Hepatocyte (in vitro differentiated cells): ENCODE measurements around the gene SPDEF. TPM values are rescaled to one million over a fixed set of nuclear protein-coding genes. Genes with fewer than 3 reads are reported as not detected.

Experiments used
- DNase-seq: peaks from one replicate; pipeline ENCODE4 v3.0.0-alpha.2; 2016; ENCODE audit warnings: low spot score
- H2AFZ ChIP-seq: fragments of 200-600 bp; sonication (generic); 2 replicates; pipeline ENCODE4 v1.6.0; 2016; ENCODE audit warnings: antibody characterized with exemption, mild to moderate bottlenecking
- H3K27ac ChIP-seq: fragments of 200-600 bp; sonication (generic); 2 replicates; pipeline ENCODE4 v1.5.1; 2016; ENCODE audit warnings: mild to moderate bottlenecking
- H3K27me3 ChIP-seq: fragments of 200-600 bp; sonication (generic); 2 replicates; pipeline ENCODE4 v1.6.1; 2016
- H3K36me3 ChIP-seq: fragments of 200-600 bp; sonication (generic); replicated peaks from 2 replicates; pipeline ENCODE4 v1.5.1; 2016; ENCODE audit warnings: low read depth; ENCODE audit not compliant: insufficient read depth
- H3K4me1 ChIP-seq: fragments of 200-600 bp; sonication (generic); 2 replicates; pipeline ENCODE4 v1.5.1; 2016; ENCODE audit warnings: mild to moderate bottlenecking, moderate library complexity; ENCODE audit not compliant: insufficient read depth
- H3K4me2 ChIP-seq: fragments of 200-600 bp; sonication (generic); 2 replicates; pipeline ENCODE4 v1.6.0; 2016
- H3K4me3 ChIP-seq: fragments of 200-600 bp; sonication (generic); 2 replicates; pipeline ENCODE4 v1.5.1; 2016; ENCODE audit warnings: mild to moderate bottlenecking
- H3K79me2 ChIP-seq: fragments of 200-600 bp; sonication (generic); 2 replicates; pipeline ENCODE4 v1.6.0; 2017; ENCODE audit warnings: mild to moderate bottlenecking
- H3K9me2 ChIP-seq: fragments of 200-600 bp; sonication (generic); replicated peaks from 2 replicates; pipeline ENCODE4 v1.6.0; 2017; ENCODE audit warnings: mild to moderate bottlenecking; ENCODE audit not compliant: insufficient read depth
- H3K9me3 ChIP-seq: fragments of 200-600 bp; sonication (generic); 2 replicates; pipeline ENCODE4 v1.5.1; 2016; ENCODE audit warnings: low read depth, mild to moderate bottlenecking
- H4K20me1 ChIP-seq: fragments of 200-600 bp; sonication (generic); 2 replicates; pipeline ENCODE4 v1.6.0; 2016; ENCODE audit warnings: mild to moderate bottlenecking; ENCODE audit not compliant: insufficient read depth, poor library complexity, severe bottlenecking
- EZH2 ChIP-seq: fragments of 200-600 bp; sonication (generic); IDR thresholded peaks from 2 replicates; pipeline ENCODE4 v1.6.1; 2016; ENCODE audit warnings: antibody characterized with exemption, mild to moderate bottlenecking, borderline replicate concordance
- EZH2phosphoT487 ChIP-seq: fragments of 200-600 bp; sonication (generic); IDR thresholded peaks from one replicate; pipeline ENCODE4 v1.6.1; 2018; ENCODE audit warnings: antibody characterized with exemption, mild to moderate bottlenecking, low read depth, moderate library complexity; ENCODE audit not compliant: unreplicated experiment, severe bottlenecking
- WGBS: methylation state at CpG from one replicate; pipeline ENCODE4 v1.1.6; 2016; ENCODE audit warnings: low lambda C conversion rate; ENCODE audit errors: missing lambda C conversion rate; 5-methylcytosine and 5-hydroxymethylcytosine counted together
- polyA plus RNA-seq: library from polyadenylated mRNA; unstranded; fragments of >200 nt; fragmentation: Nextera tagmentation; extraction: Ambion mirVana; gene quantifications from 2 replicates; pipeline ENCODE4 v1.2.1, GENCODE V29; 2016
- total RNA-seq: library from RNA; depleted of rRNA; stranded (reverse); fragments of >200 nt; gene quantifications from 2 replicates; pipeline ENCODE4 v1.2.3, GENCODE V29; 2014
- TF ChIP-seq, protein P1 (sequence below): fragments of 200-600 bp; sonication (generic); IDR thresholded peaks from 2 replicates; pipeline ENCODE4 v1.5.1; 2016; ENCODE audit warnings: antibody characterized with exemption, mild to moderate bottlenecking; ENCODE audit not compliant: poor library complexity

The SPDEF gene
- total and polyA plus RNA-seq, 2 experiments from 2014 or later: 0.80 to 1.5 TPM

DNA sequence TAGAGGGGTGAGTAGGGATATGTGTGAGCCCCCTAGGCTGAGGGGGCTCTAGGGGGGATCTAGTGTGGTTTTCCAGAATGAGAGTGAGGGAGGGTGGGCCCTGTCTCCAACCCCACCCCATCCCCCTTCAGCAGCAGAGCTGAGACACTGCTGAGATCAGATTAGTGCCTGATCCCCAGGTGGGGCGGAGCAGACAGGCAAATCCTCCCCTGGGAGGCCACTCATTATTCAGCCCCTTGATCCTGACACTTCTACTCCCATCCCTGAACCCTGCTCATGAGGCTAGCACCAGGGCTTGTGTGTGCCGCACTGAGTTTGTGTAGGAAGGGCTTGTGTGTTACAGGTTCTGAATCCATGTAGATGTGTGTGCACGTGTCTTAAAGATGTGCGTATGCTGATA, 42.5 kb downstream of the SPDEF start:
- Histone ChIP-seq H4K20me1 (no peaks in the 10 kb centered on the region), H3K4me1 (peaks cover 4% of the 10 kb centered on the region), H3K4me3 (no peak overlapping the region), H3K36me3 (no peaks in the 10 kb centered on the region), H3K9me2 (no peaks in the 10 kb centered on the region), H3K4me2 (no peak overlapping the region), H3K27ac (no peak overlapping the region), H3K79me2 (no peaks in the 10 kb centered on the region), H2AFZ (no peak overlapping the region), H3K9me3 (no peaks in the 10 kb centered on the region), H3K27me3 (peaks cover 5% of the 10 kb centered on the region)
- WGBS: 79% methylated on average over 4 of the region's 4 CpGs
- no peak for DNase-seq
- TF ChIP-seq EZH2: no peak
- TF ChIP-seq, protein P1, sequence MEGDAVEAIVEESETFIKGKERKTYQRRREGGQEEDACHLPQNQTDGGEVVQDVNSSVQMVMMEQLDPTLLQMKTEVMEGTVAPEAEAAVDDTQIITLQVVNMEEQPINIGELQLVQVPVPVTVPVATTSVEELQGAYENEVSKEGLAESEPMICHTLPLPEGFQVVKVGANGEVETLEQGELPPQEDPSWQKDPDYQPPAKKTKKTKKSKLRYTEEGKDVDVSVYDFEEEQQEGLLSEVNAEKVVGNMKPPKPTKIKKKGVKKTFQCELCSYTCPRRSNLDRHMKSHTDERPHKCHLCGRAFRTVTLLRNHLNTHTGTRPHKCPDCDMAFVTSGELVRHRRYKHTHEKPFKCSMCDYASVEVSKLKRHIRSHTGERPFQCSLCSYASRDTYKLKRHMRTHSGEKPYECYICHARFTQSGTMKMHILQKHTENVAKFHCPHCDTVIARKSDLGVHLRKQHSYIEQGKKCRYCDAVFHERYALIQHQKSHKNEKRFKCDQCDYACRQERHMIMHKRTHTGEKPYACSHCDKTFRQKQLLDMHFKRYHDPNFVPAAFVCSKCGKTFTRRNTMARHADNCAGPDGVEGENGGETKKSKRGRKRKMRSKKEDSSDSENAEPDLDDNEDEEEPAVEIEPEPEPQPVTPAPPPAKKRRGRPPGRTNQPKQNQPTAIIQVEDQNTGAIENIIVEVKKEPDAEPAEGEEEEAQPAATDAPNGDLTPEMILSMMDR: no peak
- TF ChIP-seq EZH2phosphoT487: no peak

DNA sequence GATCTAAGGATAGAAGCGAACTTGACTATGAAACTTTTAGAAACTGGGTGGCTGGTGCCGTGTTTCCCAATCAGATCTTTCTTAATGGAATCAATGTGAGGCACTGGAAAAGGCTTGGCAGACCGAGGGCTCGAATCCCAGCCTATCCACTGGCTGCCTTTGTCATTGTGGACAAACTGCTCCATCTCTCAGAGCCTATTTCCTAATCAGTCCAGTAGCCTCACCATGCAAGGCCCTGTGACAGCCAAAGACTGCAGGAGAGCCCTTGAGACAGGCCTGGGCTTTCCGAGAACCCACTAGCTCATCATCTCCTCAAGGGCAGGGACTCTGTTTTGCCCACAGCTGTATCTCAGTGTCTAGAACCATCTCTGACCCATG, 43.4 kb downstream of the SPDEF start:
- no peak for DNase-seq
- Histone ChIP-seq H3K27ac (no peak overlapping the region), H3K4me1 (peaks cover 4% of the 10 kb centered on the region), H3K36me3 (no peaks in the 10 kb centered on the region), H2AFZ (no peak overlapping the region), H3K4me3 (no peak overlapping the region), H3K9me3 (no peaks in the 10 kb centered on the region), H3K79me2 (no peaks in the 10 kb centered on the region), H3K27me3 (peaks cover 5% of the 10 kb centered on the region), H3K9me2 (no peaks in the 10 kb centered on the region), H4K20me1 (no peaks in the 10 kb centered on the region), H3K4me2 (no peak overlapping the region)
- WGBS: 81% methylated on average over 5 of the region's 5 CpGs
- TF ChIP-seq, protein P1: no peak
- TF ChIP-seq EZH2phosphoT487 (no peak), EZH2 (no peak)

DNA sequence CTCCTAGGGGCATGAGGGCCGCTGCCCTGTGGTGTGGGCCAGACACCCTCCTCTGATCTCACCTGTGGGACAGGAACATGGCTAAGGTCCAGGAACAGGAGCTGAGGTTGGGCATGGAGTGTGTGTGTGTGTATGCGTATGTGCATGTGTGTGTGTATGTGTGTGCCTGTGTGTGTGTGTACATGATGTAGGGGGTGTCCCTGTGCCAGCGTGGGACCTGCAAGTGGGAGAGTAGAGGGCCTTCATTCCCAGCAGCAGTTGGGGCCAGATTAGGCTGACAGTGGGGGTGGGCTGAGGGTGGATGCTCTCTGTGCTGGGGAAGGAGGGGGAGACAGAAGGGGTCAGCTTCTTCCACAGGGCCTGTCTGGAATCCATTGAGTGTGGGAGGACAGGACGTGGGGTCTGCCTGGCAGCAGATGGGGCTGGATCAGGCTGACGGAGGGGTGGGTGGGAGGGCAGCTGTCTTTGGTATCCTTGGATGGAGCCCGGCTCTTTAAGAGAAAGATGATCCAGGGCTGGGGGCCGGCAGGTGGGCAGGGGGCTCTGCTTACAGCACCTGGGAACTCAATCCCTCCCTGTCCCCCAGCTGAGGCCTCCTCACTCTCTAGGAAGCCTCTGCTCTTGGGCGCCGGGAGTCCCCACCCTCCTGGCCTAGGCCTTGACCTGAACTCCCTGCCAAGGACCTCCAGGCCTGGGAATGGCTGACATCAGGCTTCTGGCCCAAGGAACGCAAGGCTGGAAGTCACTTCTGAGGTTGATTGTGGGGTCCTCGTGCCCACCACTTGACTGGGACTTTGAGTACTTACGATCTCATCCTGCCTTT, 44.0 kb downstream of the SPDEF start:
- Histone ChIP-seq H3K27me3 (peaks cover 5% of the 10 kb centered on the region), H3K79me2 (no peaks in the 10 kb centered on the region), H3K4me2 (no peak overlapping the region), H3K36me3 (no peaks in the 10 kb centered on the region), H3K4me1 (peaks cover 4% of the 10 kb centered on the region), H3K4me3 (no peak overlapping the region), H3K9me3 (no peaks in the 10 kb centered on the region), H3K27ac (no peak overlapping the region), H3K9me2 (no peaks in the 10 kb centered on the region), H4K20me1 (no peaks in the 10 kb centered on the region), H2AFZ (no peak overlapping the region)
- TF ChIP-seq EZH2phosphoT487: no peak
- TF ChIP-seq, protein P1: no peak
- no peak for TF ChIP-seq EZH2
- DNase-seq: no peak
- 58% methylated on average over 10 of the region's 12 CpGs for WGBS
